B cell (primary cell): ENCODE results near the gene DLX1. TPM values are rescaled to one million over a fixed set of nuclear protein-coding genes. Genes with fewer than 3 reads are reported as not detected.

ENCODE experiments used
- ATAC-seq: fragments of 200-7000 bp; cut with Tn5 transposase; one replicate; pipeline ENCODE4 v1.10.0; 2021; ENCODE audit warnings: low read depth, mild to moderate bottlenecking, moderate number of reproducible peaks, moderate library complexity
- CTCF ChIA-PET: fragments of 350-600 bp; sonication (Branson Sonifier 250); formaldehyde crosslinking; loops from one replicate; lab custom pipeline; 2021; ENCODE audit warnings: antibody characterized with exemption, inconsistent platforms; lab: Charles Lee
- POLR2A ChIA-PET: fragments of 350-600 bp; sonication (Branson Sonifier 250); formaldehyde crosslinking; loops from one replicate; lab custom pipeline; 2021; ENCODE audit warnings: antibody characterized with exemption; lab: Charles Lee
- DNase-seq: peaks from one replicate; pipeline ENCODE4 v3.0.0; 2013
- H2AFZ ChIP-seq: 2 replicates; pipeline ENCODE4 v1.6.1; 2012; ENCODE audit warnings: mild to moderate bottlenecking, low read depth, low read length; ENCODE audit not compliant: insufficient read depth, poor library complexity, severe bottlenecking
- H3K27ac ChIP-seq, 2 donors: 1 replicate in 1 of 2; 2 replicates in 1 of 2; pipeline ENCODE4 v1.5.1; 2012 to 2013; ENCODE audit warnings: low read length in 2 of 2, mild to moderate bottlenecking in 2 of 2, moderate library complexity in 1 of 2
- H3K27me3 ChIP-seq, 4 experiments: fragments of 200-600 bp in 1 of 4; sonication (generic) in 1 of 4; replicated peaks in 1 of 4; 1 replicate in 2 of 4; 2 replicates in 2 of 4; pipeline versions ENCODE4 v1.6.1 to v1.7.0; 2013 to 2016; ENCODE audit warnings: low read length in 3 of 4, mild to moderate bottlenecking in 2 of 4, mixed read lengths in 1 of 4, moderate library complexity in 1 of 4; ENCODE audit not compliant: insufficient read depth in 4 of 4, control insufficient read depth in 3 of 4; ENCODE audit errors: control extremely low read depth in 1 of 4
- H3K36me3 ChIP-seq, 2 experiments: replicated peaks in 1 of 2; 1 replicate in 1 of 2; 2 replicates in 1 of 2; pipeline versions ENCODE4 v1.6.1 to v1.7.1; 2013; ENCODE audit warnings: low read length in 1 of 2; ENCODE audit not compliant: insufficient read depth in 2 of 2, control insufficient read depth in 1 of 2; ENCODE audit errors: control extremely low read depth in 1 of 2, extremely low read depth in 1 of 2
- H3K4me1 ChIP-seq, 2 donors: fragments of 200-600 bp in 1 of 2; sonication (generic) in 1 of 2; 1 replicate in 1 of 2; 2 replicates in 1 of 2; pipeline versions ENCODE4 v1.5.1 to v1.6.1; 2013 to 2017; ENCODE audit warnings: low read length in 2 of 2; ENCODE audit not compliant: control insufficient read depth in 2 of 2, insufficient read depth in 2 of 2
- H3K4me2 ChIP-seq: replicated peaks from 2 replicates; pipeline ENCODE3; 2012; ENCODE audit warnings: mild to moderate bottlenecking, low read depth, low read length; ENCODE audit not compliant: poor library complexity, severe bottlenecking
- H3K4me3 ChIP-seq, 5 experiments: fragments of 200-600 bp in 1 of 5; sonication (generic) in 1 of 5; 1 replicate in 3 of 5; 2 replicates in 2 of 5; pipeline versions ENCODE4 v1.5.1 to v1.7.0; 2011 to 2016; ENCODE audit warnings: low read length in 4 of 5, mild to moderate bottlenecking in 4 of 5, low read depth in 2 of 5, control low read depth in 1 of 5, moderate library complexity in 1 of 5; ENCODE audit not compliant: insufficient read depth in 1 of 5; ENCODE audit errors: control extremely low read depth in 1 of 5, extremely low read depth in 1 of 5
- H3K79me2 ChIP-seq: fragments of 200-600 bp; sonication (generic); one replicate; pipeline ENCODE4 v1.6.0; 2016; ENCODE audit warnings: low read length; ENCODE audit not compliant: control insufficient read depth, insufficient read depth
- H3K9ac ChIP-seq: fragments of 200-600 bp; sonication (generic); 2 replicates; pipeline ENCODE4 v1.6.1; 2017; ENCODE audit warnings: mild to moderate bottlenecking, low read length, moderate library complexity
- H3K9me3 ChIP-seq, 3 donors: one replicate each; pipeline versions ENCODE4 v1.6.1 to v1.7.1; 2013; ENCODE audit warnings: low read length in 2 of 3; ENCODE audit not compliant: control insufficient read depth in 2 of 3, insufficient read depth in 1 of 3; ENCODE audit errors: control extremely low read depth in 1 of 3
- H4K20me1 ChIP-seq: 2 replicates; pipeline ENCODE4 v1.6.0; 2012; ENCODE audit warnings: mild to moderate bottlenecking, low read length; ENCODE audit not compliant: insufficient read depth, control insufficient read depth, poor library complexity, severe bottlenecking
- H3K27ac Mint-ChIP-seq: one replicate; pipeline ENCODE4 v1.8.0; 2021; ENCODE audit warnings: mixed read lengths
- H3K27me3 Mint-ChIP-seq: one replicate; pipeline ENCODE4 v1.8.0; 2021; ENCODE audit warnings: mixed read lengths
- H3K4me1 Mint-ChIP-seq: one replicate; pipeline ENCODE4 v1.8.0; 2021; ENCODE audit warnings: mixed read lengths
- H3K4me3 Mint-ChIP-seq: one replicate; pipeline ENCODE4 v1.8.0; 2021; ENCODE audit warnings: mixed read lengths
- H3K9me3 Mint-ChIP-seq: one replicate; pipeline ENCODE4 v1.8.0; 2022; ENCODE audit warnings: mixed read lengths; ENCODE audit not compliant: insufficient read depth
- EZH2 ChIP-seq: IDR thresholded peaks from 2 replicates; pipeline ENCODE4 v1.6.1; 2012; ENCODE audit warnings: borderline replicate concordance, low read depth, mild to moderate bottlenecking, moderate library complexity, low read length; ENCODE audit not compliant: insufficient read depth, poor library complexity, severe bottlenecking
- WGBS: methylation state at CpG from one replicate; pipeline ENCODE4 v1.1.5; 2013; ENCODE audit warnings: missing lambda C conversion rate; ENCODE audit not compliant: insufficient coverage; 5-methylcytosine and 5-hydroxymethylcytosine counted together
- intact Hi-C: fragments of 100-400 bp; cut with micrococcal nuclease; formaldehyde crosslinking; loops from one replicate; pipeline ENCODE4 v1.10.0; 2022
- polyA minus RNA-seq: library from RNA; depleted of rRNA, polyadenylated mRNA; stranded (reverse); fragments of >200 nt; gene quantifications from 2 replicates; pipeline ENCODE4 v1.2.3, GENCODE V29; 2012
- polyA plus RNA-seq: library from polyadenylated mRNA; depleted of rRNA; stranded (reverse); fragments of >200 nt; gene quantifications from 2 replicates; pipeline ENCODE4 v1.2.3, GENCODE V29; 2012
- total RNA-seq, 2 donors: library from RNA; stranded (reverse); fragments of 120-200 nt in 1 of 2; gene quantifications; 1 replicate in 1 of 2; 2 replicates in 1 of 2; pipeline versions ENCODE4 v1.2.3 to v1.2.4, GENCODE V29; 2013 to 2022
- TF ChIP-seq, protein P1 (sequence below): fragments of 200-600 bp; IDR thresholded peaks from one replicate; pipeline ENCODE4 v1.8.0; 2022; ENCODE audit warnings: antibody characterized with exemption, mild to moderate bottlenecking

The DLX1 gene
- total RNA-seq (not detected in 2 replicates), polyA plus RNA-seq (not detected in 2 replicates), polyA minus RNA-seq (0.17 and 0.71 TPM in 2 replicates)
- not detected for total RNA-seq (2013)

DNA sequence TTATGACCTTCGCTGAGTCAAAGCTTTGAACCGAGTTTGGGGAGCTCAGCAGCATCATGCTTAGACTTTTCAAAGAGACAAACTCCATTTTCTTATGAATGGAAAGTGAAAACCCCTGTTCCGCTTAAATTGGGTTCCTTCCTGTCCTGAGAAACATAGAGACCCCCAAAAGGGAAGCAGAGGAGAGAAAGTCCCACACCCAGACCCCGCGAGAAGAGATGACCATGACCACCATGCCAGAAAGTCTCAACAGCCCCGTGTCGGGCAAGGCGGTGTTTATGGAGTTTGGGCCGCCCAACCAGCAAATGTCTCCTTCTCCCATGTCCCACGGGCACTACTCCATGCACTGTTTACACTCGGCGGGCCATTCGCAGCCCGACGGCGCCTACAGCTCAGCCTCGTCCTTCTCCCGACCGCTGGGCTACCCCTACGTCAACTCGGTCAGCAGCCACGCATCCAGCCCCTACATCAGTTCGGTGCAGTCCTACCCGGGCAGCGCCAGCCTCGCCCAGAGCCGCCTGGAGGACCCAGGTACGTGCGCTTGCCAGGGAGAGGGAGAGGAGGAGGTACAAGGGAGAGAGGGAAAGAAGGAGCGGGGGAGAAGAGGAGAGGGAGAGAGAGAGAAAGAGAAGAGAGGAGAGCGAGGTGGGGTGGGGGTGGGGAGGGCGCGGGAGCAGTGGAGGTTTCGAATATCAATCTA is at the start of gene DLX1:
TSS of gene DLX1 (plus strand) at position 48 of the 700 bp plus-strand sequence. CDS start at position 219, 171 bp downstream.
- Histone ChIP-seq H4K20me1 (peaks cover 6% of the 10 kb centered on the region), H3K4me2 (peak within 1 kb of the TSS; percentile 79), H3K36me3 (no peaks in the 10 kb centered on the region), H3K4me3 (peak within 1 kb of the TSS; percentile 9 to 59 (median 43)), H2AFZ (peak within 1 kb of the TSS; percentile 20), H3K9me3 (peaks cover 2 to 94% (median 47%) of the 10 kb centered on the region in 3 donors), H3K9ac (peak within 1 kb of the TSS; percentile 50), H3K4me1 (peaks cover 54 to 79% of the 10 kb centered on the region in 2 donors), H3K27ac (no peak within 1 kb of the TSS), H3K79me2 (no peaks in the 10 kb centered on the region), H3K27me3 (peaks cover 0 to 100% (median 93%) of the 10 kb centered on the region in 4 experiments)
- TF ChIP-seq, protein P1, sequence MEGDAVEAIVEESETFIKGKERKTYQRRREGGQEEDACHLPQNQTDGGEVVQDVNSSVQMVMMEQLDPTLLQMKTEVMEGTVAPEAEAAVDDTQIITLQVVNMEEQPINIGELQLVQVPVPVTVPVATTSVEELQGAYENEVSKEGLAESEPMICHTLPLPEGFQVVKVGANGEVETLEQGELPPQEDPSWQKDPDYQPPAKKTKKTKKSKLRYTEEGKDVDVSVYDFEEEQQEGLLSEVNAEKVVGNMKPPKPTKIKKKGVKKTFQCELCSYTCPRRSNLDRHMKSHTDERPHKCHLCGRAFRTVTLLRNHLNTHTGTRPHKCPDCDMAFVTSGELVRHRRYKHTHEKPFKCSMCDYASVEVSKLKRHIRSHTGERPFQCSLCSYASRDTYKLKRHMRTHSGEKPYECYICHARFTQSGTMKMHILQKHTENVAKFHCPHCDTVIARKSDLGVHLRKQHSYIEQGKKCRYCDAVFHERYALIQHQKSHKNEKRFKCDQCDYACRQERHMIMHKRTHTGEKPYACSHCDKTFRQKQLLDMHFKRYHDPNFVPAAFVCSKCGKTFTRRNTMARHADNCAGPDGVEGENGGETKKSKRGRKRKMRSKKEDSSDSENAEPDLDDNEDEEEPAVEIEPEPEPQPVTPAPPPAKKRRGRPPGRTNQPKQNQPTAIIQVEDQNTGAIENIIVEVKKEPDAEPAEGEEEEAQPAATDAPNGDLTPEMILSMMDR: no peak
- no peak for TF ChIP-seq EZH2
- H3K27ac Mint-ChIP-seq: peak within 1 kb of the TSS; percentile 73
- H3K9me3 Mint-ChIP-seq: no peaks in the 10 kb centered on the region
- peaks cover 41% of the 10 kb centered on the region for H3K4me1 Mint-ChIP-seq
- 7% methylated on average over 28 of the region's 34 CpGs for WGBS
- POLR2A ChIA-PET: interaction anchor here (0.8 to 0.9 kb wide), 2 partner anchors 13 to 17 kb away, joined by 3 read pairs; partner anchors contain the start of gene DLX2
- CTCF ChIA-PET: interaction anchor here (1.0 to 10.1 kb wide), 2 partner anchors 11 to 19 kb away, joined by 3 to 58 read pairs; partner anchors contain the start of gene DLX2
- H3K4me3 Mint-ChIP-seq: peak within 1 kb of the TSS; percentile 79
- DNase-seq: no peak
- intact Hi-C loops: no loop called here
- peak; percentile 47 for ATAC-seq
- peaks cover 66% of the 10 kb centered on the region for H3K27me3 Mint-ChIP-seq

DNA sequence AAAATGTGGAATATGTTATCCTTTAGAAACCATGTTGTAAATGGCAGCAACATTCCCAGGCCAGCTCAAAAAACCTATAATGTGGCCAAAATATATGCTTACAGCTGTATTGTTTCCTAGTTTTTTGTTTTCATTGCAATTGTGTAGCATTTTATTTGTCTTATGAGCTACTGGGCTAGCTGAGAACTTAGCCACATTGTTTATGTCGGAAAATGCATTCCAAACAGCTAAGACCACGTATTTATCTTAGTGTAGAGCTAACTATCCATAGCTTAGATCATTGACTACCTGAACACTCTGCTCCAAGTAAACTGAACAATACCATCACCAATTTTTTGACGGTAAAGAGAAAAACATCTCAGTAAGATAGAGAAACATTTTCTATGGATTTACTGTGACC is 47.2 kb upstream of the DLX1 start:
- Histone ChIP-seq H3K27ac (no peak overlapping the region), H3K4me1 (no peaks in the 10 kb centered on the region), H3K9me3 (no peaks in the 10 kb centered on the region), H3K27me3 (no peaks in the 10 kb centered on the region), H3K4me3 (no peak overlapping the region), H3K79me2 (no peaks in the 10 kb centered on the region), H3K4me2 (no peak overlapping the region), H2AFZ (no peak overlapping the region), H4K20me1 (no peaks in the 10 kb centered on the region), H3K9ac (no peak overlapping the region), H3K36me3 (no peaks in the 10 kb centered on the region)
- 100% methylated on average over 2 of the region's 3 CpGs for WGBS
- Mint-ChIP-seq H3K9me3 (no peaks in the 10 kb centered on the region), H3K27me3 (no peaks in the 10 kb centered on the region), H3K27ac (no peak overlapping the region), H3K4me1 (no peaks in the 10 kb centered on the region), H3K4me3 (no peak overlapping the region)
- ChIA-PET POLR2A (no interaction called here), CTCF (interaction anchor here (0.7 kb wide), 1 partner anchor 12 kb away, joined by 4 read pairs; no protein-coding TSS in a partner anchor)
- TF ChIP-seq EZH2: no peak
- TF ChIP-seq, protein P1: no peak
- ATAC-seq (no peak), DNase-seq (no peak)
- intact Hi-C loops: no loop called here
